GM19023 (cell line): ENCODE results near the gene ADCY9.
"Not testable (repeated sequence)": the region's sequence is repeated elsewhere in the genome, so short reads cannot be mapped to it uniquely, and the experiment has no call there.

Source experiments
- ATAC-seq: cut with Tn5 transposase; IDR thresholded peaks from one replicate; pipeline ENCODE4 v1.9.1; 2021; ENCODE audit warnings: mild to moderate bottlenecking, moderate library complexity; ENCODE audit not compliant: unreplicated experiment

ADCY9 gene

DNA sequence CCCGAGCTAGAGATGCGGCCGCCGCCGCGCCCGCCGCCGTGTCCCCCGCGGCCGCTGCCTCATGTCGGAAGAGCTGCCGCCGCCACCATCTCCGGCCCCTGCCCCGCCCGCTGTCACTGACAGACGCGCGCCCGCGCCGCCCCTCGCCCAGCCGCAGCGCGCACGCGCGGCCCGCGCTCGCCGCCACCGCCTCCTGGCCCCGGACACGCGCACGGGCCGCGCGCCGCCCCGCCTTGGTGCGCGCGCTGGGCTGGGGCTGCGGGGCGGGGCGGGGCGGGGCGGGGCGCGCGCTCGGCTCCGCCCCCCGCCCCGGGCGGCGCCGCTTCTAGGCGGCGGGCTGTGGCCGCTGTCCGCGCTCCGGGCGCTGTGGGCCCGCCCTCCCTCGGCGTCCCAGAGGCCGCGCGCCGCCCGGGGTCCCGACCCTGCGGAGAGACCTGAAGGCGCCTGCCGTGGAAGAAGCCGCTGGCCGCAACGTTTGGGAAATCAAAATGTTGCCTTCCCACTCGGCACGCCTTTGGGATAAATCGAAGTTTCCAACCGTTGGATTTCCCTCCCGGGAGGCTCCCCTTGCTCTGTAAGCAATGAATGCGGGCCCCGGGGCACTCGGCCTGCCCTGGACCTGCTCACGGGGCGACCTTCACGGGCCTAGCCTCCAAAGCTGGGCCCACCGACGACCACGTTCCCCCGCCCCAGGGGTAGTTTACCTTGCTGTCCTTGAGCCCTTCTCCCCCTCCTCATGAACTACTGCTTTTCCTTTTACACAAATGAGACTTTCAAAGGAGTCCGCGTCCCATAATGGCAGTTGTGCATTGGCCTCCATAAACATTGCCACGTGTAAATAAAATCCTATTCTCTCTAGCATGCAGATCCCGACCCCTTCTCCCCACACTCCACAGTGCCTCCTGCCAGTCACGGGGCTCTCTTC, at the start of gene ADCY9:
Gene ADCY9 (minus strand): TSS at position 118 of the 925 bp plus-strand sequence. CDS start 1,000 bp downstream, outside the sequence.
- ATAC-seq: peak; percentile 66

DNA sequence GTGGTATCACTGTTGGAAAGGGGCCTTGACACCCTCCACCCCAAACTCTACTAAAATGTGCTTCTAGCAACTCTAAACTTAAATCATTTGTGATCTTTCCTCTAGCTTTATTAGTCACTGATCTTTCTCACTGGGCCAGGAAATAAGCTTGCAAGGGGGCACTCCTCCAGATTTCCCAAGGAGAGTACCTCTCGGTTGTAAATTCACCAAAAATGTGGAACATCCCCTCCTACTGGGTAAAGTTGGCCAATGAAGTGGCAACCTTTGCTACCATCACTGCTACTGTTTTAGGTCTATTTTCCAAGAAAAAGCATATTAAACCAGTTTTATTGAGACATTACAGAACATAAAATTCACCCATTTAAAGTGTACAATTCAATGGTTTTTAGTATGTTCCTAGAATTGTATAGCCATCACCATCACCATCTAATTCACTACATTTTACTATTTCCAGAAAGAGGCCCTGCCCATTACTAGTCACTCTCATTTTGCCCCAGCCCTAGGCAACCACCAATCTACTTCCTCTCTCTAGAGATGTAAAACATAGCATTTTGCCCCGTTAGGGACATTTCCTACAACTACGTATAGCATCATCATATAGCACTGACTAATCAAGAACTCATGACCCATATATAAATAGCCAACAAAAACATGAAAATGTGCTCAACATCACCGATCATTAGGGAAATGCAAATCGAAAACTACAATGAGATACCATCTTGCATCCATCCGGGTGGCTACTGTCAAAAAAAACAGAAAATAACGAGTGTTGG, 44.6 kb upstream of the ADCY9 start:
- no peak for ATAC-seq

GRCh38 chr16:4159726-4160125, 43.5 kb upstream of the ADCY9 start:
- no peak for ATAC-seq

- ATAC-seq: no peak
Measured at GRCh38 chr16:4158143-4159093, 42.2 kb upstream of the ADCY9 start.

DNA sequence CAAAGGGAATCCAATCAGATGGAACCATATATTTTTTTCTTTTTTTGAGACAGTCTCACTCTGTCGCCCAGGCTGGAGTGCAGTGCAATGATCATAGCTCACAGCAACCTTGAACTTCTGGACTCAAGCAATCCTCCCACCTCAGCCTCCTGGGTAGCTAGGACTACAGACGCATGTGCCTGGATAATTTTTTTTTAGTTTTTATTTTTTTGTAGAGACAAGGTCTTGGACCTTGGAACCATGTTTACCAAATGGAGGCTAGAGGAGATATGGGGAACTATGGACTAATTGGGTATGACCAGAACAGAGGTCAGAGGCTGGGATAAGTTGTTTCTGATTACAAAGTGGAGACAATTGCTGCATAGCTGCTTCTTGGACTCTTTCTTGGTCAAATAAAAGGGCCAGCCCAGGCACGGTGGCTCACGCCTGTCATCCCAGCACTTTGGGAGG, 41.2 kb upstream of the ADCY9 start:
- ATAC-seq: no peak

DNA sequence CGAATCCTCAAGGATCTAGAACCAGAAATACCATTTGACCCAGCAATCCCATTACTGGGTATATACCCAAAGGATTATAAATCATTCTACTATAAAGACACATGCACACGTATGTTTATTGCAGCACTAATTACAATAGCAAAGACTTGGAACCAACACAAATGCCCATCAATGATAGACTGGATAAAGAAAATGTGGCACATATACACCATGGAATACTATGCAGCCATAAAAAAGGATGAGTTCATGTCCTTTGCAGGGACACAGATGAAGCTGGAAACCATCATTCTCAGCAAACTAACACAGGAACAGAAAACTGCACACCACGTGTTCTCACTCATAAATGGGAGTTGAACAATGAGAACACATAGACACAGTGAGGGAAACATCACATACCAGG, 40.3 kb upstream of the ADCY9 start:
- ATAC-seq: not testable (repeated sequence)

GRCh38 chr16:4153364-4153763, 37.1 kb upstream of the ADCY9 start:
- ATAC-seq: not testable (repeated sequence)

GRCh38 chr16:4152267-4152666, 36.0 kb upstream of the ADCY9 start:
- no peak for ATAC-seq

DNA sequence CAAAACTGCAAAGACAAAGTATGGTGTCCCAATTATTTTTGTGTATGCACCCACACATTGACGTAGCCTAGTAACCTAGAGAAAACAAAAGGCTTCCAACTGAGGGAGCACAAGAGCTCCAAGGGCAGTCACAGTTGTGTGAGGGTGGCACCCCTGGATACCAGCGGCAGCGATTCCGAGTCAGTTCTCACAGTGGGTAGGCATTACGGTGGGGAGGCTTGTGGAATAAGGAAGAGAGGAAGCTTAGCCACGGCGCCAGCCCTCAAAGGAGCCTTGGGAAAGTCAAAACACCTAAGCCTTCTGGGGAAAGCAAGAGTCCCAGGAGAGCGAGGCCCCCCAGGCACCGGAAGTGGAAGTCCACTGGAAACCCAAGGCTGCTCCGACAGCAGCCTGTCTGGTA, 31.0 kb upstream of the ADCY9 start:
- ATAC-seq: no peak

DNA sequence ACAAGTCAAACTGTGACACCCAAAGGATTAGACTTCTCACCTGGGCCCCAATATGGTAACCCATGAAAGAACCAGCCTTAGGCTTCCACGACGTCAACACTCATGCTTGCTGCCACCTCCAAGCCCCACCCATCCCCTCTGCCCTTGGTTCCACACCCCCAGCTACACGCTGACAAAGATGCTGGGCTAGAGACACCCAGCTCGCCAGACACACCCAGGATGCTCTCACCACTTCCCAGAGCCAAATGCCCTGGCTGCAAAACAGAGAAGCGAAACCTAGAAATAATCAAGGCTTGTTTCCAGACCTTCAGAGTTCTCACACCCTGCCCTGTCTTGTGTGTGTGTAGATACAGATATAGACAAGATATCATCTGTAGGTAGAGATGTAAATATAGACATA, 26.0 kb upstream of the ADCY9 start:
- no peak for ATAC-seq

- no peak for ATAC-seq
Measured at GRCh38 chr16:4141604-4142003, 25.4 kb upstream of the ADCY9 start.

- no peak for ATAC-seq
Measured at GRCh38 chr16:4140652-4141051, 24.4 kb upstream of the ADCY9 start.

GRCh38 chr16:4139968-4140367, 23.7 kb upstream of the ADCY9 start:
- no peak for ATAC-seq

- ATAC-seq: no peak
Measured at GRCh38 chr16:4138713-4139112, 22.5 kb upstream of the ADCY9 start.

DNA sequence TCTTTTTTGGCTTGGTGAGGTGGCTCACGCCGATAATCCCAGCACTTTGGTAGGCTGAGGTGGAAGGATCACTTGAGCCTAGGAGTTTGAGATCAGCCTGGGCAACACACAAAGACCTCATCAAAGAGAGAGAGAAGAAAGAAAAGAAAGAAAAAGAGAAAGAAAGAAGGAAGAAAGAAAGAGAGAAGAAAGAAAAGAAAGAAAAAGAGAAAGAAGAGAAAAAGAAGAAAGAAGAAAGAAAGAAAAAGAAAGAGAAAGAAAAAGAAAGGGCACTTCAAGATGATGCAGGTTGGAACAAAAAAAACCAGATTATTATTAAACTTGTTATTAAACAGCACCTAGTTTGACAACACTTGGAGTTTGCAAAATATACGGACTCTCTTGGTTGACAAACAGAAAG, 21.2 kb upstream of the ADCY9 start:
- no peak for ATAC-seq

- ATAC-seq: no peak
Measured at GRCh38 chr16:4136229-4136813, 20.1 kb upstream of the ADCY9 start.

DNA sequence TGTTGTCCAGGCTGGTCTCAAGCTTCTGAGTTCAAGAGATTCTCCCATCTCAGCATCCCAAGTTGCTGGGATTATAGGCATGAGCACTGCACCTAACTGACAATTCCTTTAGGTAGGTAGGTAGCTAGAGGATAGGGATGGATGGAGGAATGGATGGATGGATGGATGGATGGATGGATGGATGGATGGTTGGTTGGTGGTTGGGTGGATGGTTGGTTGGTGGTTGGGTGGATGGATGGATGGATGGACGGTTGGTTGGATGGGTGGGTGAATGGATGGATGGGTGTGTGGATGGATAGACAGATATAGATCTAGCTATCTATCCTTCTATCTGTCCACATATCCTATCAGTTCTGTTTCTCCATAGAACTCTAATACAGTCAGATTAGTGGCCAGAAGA, 19.3 kb upstream of the ADCY9 start:
- no peak for ATAC-seq

- ATAC-seq: no peak
Measured at GRCh38 chr16:4133897-4134372, 17.7 kb upstream of the ADCY9 start.

DNA sequence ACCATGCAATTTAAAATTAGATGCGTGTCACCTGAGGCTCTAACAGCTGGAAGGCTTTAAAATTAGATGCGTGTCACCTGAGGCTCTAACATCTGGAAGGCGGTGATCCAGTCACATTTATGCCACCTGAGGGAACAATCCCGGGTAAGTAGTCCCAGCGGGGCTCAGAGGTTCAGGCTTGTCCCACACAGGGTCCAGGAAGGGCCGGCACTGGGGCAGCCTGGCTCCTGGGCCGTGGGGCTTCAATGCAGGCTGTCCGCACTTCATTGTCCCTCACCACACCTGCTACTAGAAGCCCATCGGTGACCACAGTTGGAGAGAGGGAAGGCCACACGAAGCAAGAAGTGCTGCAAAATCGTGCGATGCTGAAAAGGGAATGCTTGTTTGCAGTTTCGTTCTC, 15.4 kb upstream of the ADCY9 start:
- ATAC-seq: no peak
